GM19467 (cell line): ENCODE data around the gene RNF150.
A peak's percentile ranks its signal among the peaks of the same experiment; 100 is the strongest.

Experiments
- ATAC-seq: cut with Tn5 transposase; IDR thresholded peaks from one replicate; pipeline ENCODE4 v1.9.1; 2021; ENCODE audit warnings: mild to moderate bottlenecking, moderate library complexity; ENCODE audit not compliant: unreplicated experiment

RNF150 gene

GRCh38 chr4:141132072-141132708 lies 1.1 kb downstream of the RNF150 start:
- peak; percentile 4 for ATAC-seq

GRCh38 chr4:141131723-141132071 lies 1.6 kb downstream of the RNF150 start:
- no peak for ATAC-seq

GRCh38 chr4:141130947-141131605 lies 2.2 kb downstream of the RNF150 start:
- no peak for ATAC-seq

- no peak for ATAC-seq
These were observed 5.4 kb downstream of the RNF150 start for GRCh38 chr4:141127884-141128283.

GRCh38 chr4:141126769-141127168 lies 6.5 kb downstream of the RNF150 start:
- ATAC-seq, result no peak

- no peak for ATAC-seq
These were observed 9.0 kb downstream of the RNF150 start for GRCh38 chr4:141124224-141124623.

- ATAC-seq, result no peak
These were observed 11.4 kb downstream of the RNF150 start for GRCh38 chr4:141121768-141122454.

GRCh38 chr4:141121101-141121500 lies 12.2 kb downstream of the RNF150 start:
- no peak for ATAC-seq

GRCh38 chr4:141120036-141120593 lies 13.2 kb downstream of the RNF150 start:
- no peak for ATAC-seq

GRCh38 chr4:141119071-141119470 lies 14.2 kb downstream of the RNF150 start:
- ATAC-seq, result no peak

GRCh38 chr4:141118381-141118780 lies 14.9 kb downstream of the RNF150 start:
- ATAC-seq, result no peak

GRCh38 chr4:141117935-141118334 lies 15.3 kb downstream of the RNF150 start:
- no peak for ATAC-seq

GRCh38 chr4:141109983-141110382 lies 23.3 kb downstream of the RNF150 start:
- ATAC-seq, result no peak

- no peak for ATAC-seq
These were observed 25.3 kb downstream of the RNF150 start for GRCh38 chr4:141107927-141108326.

GRCh38 chr4:141102367-141102766 lies 30.9 kb downstream of the RNF150 start:
- ATAC-seq, result no peak

- no peak for ATAC-seq
These were observed 31.8 kb downstream of the RNF150 start for GRCh38 chr4:141101511-141101910.

GRCh38 chr4:141099326-141099725 lies 33.9 kb downstream of the RNF150 start:
- no peak for ATAC-seq

GRCh38 chr4:141098163-141098562 lies 35.1 kb downstream of the RNF150 start:
- no peak for ATAC-seq

- ATAC-seq, result no peak
These were observed 42.8 kb downstream of the RNF150 start for GRCh38 chr4:141090473-141090872.

- ATAC-seq, result no peak
These were observed 51.3 kb downstream of the RNF150 start for GRCh38 chr4:141081921-141082395.

GRCh38 chr4:141080668-141081067 lies 52.6 kb downstream of the RNF150 start:
- ATAC-seq, result no peak
